OCI-LY1 (cell line): ENCODE data around the gene EML6.

Experiments
- H2AFZ ChIP-seq: fragments of 200-600 bp; sonication (generic), shearing (Covaris generic); 2 replicates; pipeline ENCODE4 v1.6.0; 2014; ENCODE audit warnings: antibody characterized with exemption, mild to moderate bottlenecking, low read length
- H3F3A ChIP-seq: fragments of 200-600 bp; sonication (generic), shearing (Covaris generic); 2 replicates; pipeline ENCODE4 v1.6.0; 2014; ENCODE audit warnings: mild to moderate bottlenecking, antibody characterized with exemption, low read length, moderate library complexity; ENCODE audit not compliant: insufficient read depth
- H3K27ac ChIP-seq: fragments of 200-600 bp; sonication (generic); 2 replicates; pipeline ENCODE4 v1.5.1; 2014; ENCODE audit warnings: low read length, mixed run types, mild to moderate bottlenecking, low read depth; ENCODE audit not compliant: poor library complexity, severe bottlenecking
- H3K27me3 ChIP-seq: fragments of 200-600 bp; sonication (generic); 2 replicates; pipeline ENCODE4 v1.6.0; 2014; ENCODE audit warnings: antibody characterized with exemption, mild to moderate bottlenecking, low read length, moderate library complexity; ENCODE audit not compliant: insufficient read depth
- H3K36me3 ChIP-seq: fragments of 200-600 bp; sonication (generic); 2 replicates; pipeline ENCODE4 v1.6.1; 2014; ENCODE audit warnings: mild to moderate bottlenecking, antibody characterized with exemption, low read length, moderate library complexity, mixed read lengths; ENCODE audit not compliant: insufficient read depth
- H3K4me1 ChIP-seq: fragments of 200-600 bp; sonication (generic); 2 replicates; pipeline ENCODE4 v1.5.1; 2014; ENCODE audit warnings: mild to moderate bottlenecking, low read length, moderate library complexity; ENCODE audit not compliant: insufficient read depth, severe bottlenecking
- H3K4me2 ChIP-seq: fragments of 200-600 bp; sonication (generic), shearing (Covaris generic); 2 replicates; pipeline ENCODE4 v1.6.1; 2014; ENCODE audit warnings: low read length
- H3K4me3 ChIP-seq: fragments of 200-600 bp; sonication (generic); 2 replicates; pipeline ENCODE4 v1.5.1; 2014; ENCODE audit warnings: low read length, low read depth, mild to moderate bottlenecking, mixed read lengths; ENCODE audit not compliant: poor library complexity, severe bottlenecking
- H3K79me2 ChIP-seq: fragments of 200-600 bp; shearing (Covaris generic); 2 replicates; pipeline ENCODE4 v1.6.1; 2016; ENCODE audit warnings: mixed run types, low read length, mixed read lengths; ENCODE audit not compliant: insufficient read depth
- H3K9ac ChIP-seq: fragments of 200-600 bp; sonication (generic), shearing (Covaris generic); 2 replicates; pipeline ENCODE4 v1.6.1; 2014; ENCODE audit warnings: mild to moderate bottlenecking, low read length, mixed read lengths
- H3K9me2 ChIP-seq: fragments of 200-600 bp; sonication (generic), shearing (Covaris generic); 2 replicates; pipeline ENCODE4 v1.6.1; 2014; ENCODE audit warnings: low read depth, mild to moderate bottlenecking, low read length, mixed read lengths
- H3K9me3 ChIP-seq: fragments of 200-600 bp; shearing (Covaris generic); 2 replicates; pipeline ENCODE4 v1.6.1; 2014; ENCODE audit warnings: low read length, mixed read lengths
- H4K20me1 ChIP-seq: fragments of 200-600 bp; sonication (generic), shearing (Covaris generic); 2 replicates; pipeline ENCODE4 v1.6.0; 2016; ENCODE audit warnings: mild to moderate bottlenecking, low read length; ENCODE audit not compliant: insufficient read depth
- EZH2 ChIP-seq: fragments of 200-600 bp; sonication (generic), shearing (Covaris generic); IDR thresholded peaks from 2 replicates; pipeline ENCODE4 v1.8.0; 2017; ENCODE audit warnings: borderline replicate concordance, mixed run types, mild to moderate bottlenecking, antibody characterized with exemption, low read length, moderate library complexity, mixed read lengths
- TF ChIP-seq, protein P1 (sequence below): fragments of 200-600 bp; sonication (generic), shearing (Covaris generic); IDR thresholded peaks from 2 replicates; pipeline ENCODE4 v1.5.1; 2017; ENCODE audit warnings: mild to moderate bottlenecking, antibody characterized with exemption, low read length, moderate library complexity, mixed read lengths

EML6 gene

DNA sequence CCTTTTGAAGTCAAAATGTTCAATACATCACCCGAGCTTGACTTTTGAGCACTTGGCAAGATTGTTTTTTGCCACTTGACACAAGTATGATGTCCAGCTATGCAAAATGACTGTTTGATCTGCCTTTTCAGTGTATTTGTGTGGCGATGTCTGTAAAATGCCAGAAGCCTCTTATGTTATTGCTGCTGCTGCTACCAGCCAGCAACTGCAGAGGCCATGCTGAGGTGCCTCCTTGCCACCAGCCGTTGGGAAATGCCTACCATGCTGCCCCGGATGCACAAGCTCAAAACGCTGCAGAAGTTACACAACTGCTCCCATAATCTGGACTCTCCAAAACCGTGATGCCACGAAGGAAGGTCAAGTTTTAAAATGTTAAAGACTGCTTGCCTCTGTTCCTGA lies 246.5 kb downstream of the EML6 start:
- no peaks in the 10 kb centered on the region for H3K4me1 ChIP-seq
- H3K36me3 ChIP-seq = peaks cover 91% of the 10 kb centered on the region
- peaks cover 7% of the 10 kb centered on the region; the same call in 1 of the 2 replicates for H3F3A ChIP-seq
- H3K4me3 ChIP-seq = no peak overlapping the region
- H3K27ac ChIP-seq = no peak overlapping the region
- no peaks in the 10 kb centered on the region for H4K20me1 ChIP-seq
- no peaks in the 10 kb centered on the region for H3K9me3 ChIP-seq
- H3K27me3 ChIP-seq = no peaks in the 10 kb centered on the region
- no peaks in the 10 kb centered on the region for H3K79me2 ChIP-seq
- no peak for TF ChIP-seq EZH2
- TF ChIP-seq, protein P1, sequence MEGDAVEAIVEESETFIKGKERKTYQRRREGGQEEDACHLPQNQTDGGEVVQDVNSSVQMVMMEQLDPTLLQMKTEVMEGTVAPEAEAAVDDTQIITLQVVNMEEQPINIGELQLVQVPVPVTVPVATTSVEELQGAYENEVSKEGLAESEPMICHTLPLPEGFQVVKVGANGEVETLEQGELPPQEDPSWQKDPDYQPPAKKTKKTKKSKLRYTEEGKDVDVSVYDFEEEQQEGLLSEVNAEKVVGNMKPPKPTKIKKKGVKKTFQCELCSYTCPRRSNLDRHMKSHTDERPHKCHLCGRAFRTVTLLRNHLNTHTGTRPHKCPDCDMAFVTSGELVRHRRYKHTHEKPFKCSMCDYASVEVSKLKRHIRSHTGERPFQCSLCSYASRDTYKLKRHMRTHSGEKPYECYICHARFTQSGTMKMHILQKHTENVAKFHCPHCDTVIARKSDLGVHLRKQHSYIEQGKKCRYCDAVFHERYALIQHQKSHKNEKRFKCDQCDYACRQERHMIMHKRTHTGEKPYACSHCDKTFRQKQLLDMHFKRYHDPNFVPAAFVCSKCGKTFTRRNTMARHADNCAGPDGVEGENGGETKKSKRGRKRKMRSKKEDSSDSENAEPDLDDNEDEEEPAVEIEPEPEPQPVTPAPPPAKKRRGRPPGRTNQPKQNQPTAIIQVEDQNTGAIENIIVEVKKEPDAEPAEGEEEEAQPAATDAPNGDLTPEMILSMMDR = no peak
- H3K4me2 ChIP-seq = no peak overlapping the region
- H3K9me2 ChIP-seq = no peaks in the 10 kb centered on the region
- no peak overlapping the region for H2AFZ ChIP-seq
- H3K9ac ChIP-seq = no peak overlapping the region

DNA sequence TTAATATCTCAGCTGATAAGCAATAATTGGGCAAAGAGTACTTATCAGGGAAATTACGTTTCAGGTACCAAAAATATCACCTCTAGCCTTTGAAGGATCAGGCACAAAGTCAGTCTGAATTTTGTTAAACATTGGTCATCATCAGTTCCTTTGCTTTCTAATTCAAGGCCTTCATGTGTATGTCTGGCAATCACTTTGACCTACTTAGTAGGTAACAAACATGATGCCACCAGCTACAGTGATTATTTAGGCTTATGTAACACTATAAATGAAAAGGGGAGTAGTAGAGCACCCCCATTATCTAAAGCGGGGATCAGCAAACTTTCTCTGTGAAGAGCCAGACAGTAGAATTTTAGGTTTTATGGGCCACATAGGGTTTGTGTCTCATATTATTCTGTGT lies 251.7 kb downstream of the EML6 start:
- no peaks in the 10 kb centered on the region for H3K9me3 ChIP-seq
- no peaks in the 10 kb centered on the region for H3K27me3 ChIP-seq
- TF ChIP-seq, protein P1 = no peak
- TF ChIP-seq EZH2 = no peak
- no peak overlapping the region for H2AFZ ChIP-seq
- no peaks in the 10 kb centered on the region for H4K20me1 ChIP-seq
- no peak overlapping the region for H3K27ac ChIP-seq
- no peak overlapping the region for H3K4me3 ChIP-seq
- H3K4me2 ChIP-seq = no peak overlapping the region
- H3K79me2 ChIP-seq = no peaks in the 10 kb centered on the region
- no peak overlapping the region for H3K9ac ChIP-seq
- no peaks in the 10 kb centered on the region for H3K9me2 ChIP-seq
- peaks cover 17% of the 10 kb centered on the region for H3K4me1 ChIP-seq
- H3F3A ChIP-seq = peaks cover 5% of the 10 kb centered on the region; the same call in 1 of the 2 replicates
- H3K36me3 ChIP-seq = peaks cover 45% of the 10 kb centered on the region

DNA sequence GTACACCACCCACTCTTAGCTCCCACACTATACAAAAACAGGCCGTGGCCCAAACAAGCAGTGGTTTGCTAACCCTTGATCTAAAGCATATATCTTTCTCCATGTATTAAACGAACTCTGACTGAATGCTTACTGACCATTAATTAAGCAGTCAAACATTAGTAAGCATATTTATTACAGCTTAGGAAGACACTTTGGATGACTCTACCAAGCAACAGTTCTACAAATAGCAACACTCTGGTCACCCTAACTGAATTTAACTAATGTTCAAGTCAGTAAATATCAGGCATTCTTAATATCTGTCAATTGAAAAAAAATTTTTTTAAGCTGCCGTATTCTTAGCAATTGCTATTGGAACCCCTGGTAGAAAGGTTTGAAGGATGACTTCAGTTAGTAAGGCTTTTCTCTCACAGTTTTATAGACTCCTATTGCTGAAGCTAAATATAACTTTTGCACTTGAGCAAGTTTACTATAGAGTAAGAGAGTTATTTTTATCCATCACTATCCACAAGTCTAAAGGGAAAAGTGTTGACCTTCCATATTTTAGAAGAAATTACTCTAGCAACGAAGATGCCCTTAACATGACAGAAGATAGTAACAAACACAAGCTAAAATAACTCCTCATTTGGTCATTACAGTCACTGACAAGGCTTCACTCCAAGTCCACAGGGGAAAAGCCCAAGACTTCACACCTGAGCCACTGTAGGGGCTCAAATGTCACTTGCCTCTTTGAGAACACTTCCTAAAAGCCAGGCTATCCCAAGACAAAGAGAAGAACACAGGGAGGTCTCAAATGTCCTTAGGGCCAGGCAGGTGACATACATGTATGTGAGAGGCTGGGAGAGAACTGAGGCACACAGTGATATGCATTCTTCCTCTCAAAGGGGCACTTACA lies 252.4 kb downstream of the EML6 start:
- Histone ChIP-seq H3K9ac (no peak overlapping the region), H2AFZ (no peak overlapping the region), H4K20me1 (no peaks in the 10 kb centered on the region), H3K4me3 (no peak overlapping the region), H3K9me2 (no peaks in the 10 kb centered on the region), H3K36me3 (peaks cover 41% of the 10 kb centered on the region), H3K4me1 (peaks cover 19% of the 10 kb centered on the region), H3K27ac (no peak overlapping the region), H3K79me2 (no peaks in the 10 kb centered on the region), H3K4me2 (no peak overlapping the region), H3F3A (peaks cover 3% of the 10 kb centered on the region; the same call in 1 of the 2 replicates), H3K27me3 (no peaks in the 10 kb centered on the region), H3K9me3 (no peaks in the 10 kb centered on the region)
- TF ChIP-seq EZH2 = no peak
- TF ChIP-seq, protein P1 = no peak
